Heart left ventricle (tissue), 13 donors: ENCODE results near the gene PIMREG.

Experiments
- CTCF ChIP-seq, 12 donors: fragments of 200-600 bp; sonication (generic) in 4 of 12; IDR thresholded peaks; one replicate each; pipeline versions ENCODE4 v1.5.0 to v1.8.0; 2018 to 2022; ENCODE audit warnings: antibody characterized with exemption in 12 of 12, mild to moderate bottlenecking in 5 of 12
- POLR2A ChIP-seq, 2 donors: fragments of 450-650 bp; IDR thresholded peaks; one replicate each; pipeline ENCODE4 v1.6.1; 2017; ENCODE audit warnings: antibody characterized with exemption in 2 of 2, mild to moderate bottlenecking in 2 of 2, moderate library complexity in 2 of 2
- donor health status: ischemic (EF 13 %, LVEDD 7.1; RV severe dilation, severe dysfunction).
- donor health status: DM: no; HTN: yes; CAD: no.
- donor health status: DM: no; HTN: no; CAD: no.
- donor health status: ischemic (EF 25% LVEDD 6.9; RV normal size, moderate dysfunction).
- donor health status: ischemic (EF 25% LVEDD 5.7; RV mildly dilated, moderate dysfunction).
- donor health status: ischemic (EF 35%, LVEDD 5.7; RV mildly dilated, moderate dysfunction).
- donor health status: nonischemic (EF 11% LVEDD 7.7; RV severe dilation, severe dysfunction).
- donor health status: DM: yes; HTN: yes; CAD: no.
- donor health status: PGD.
- donor health status: ischemic (EF 29% LVEDD 5.4; RV normal size, mild dysfunction).
- donor health status: nonischemic (EF 23%, LVEDD 6.1; RV moderate dilation, normal function).

- TF ChIP-seq CTCF (IDR thresholded peaks at IDR 0.05) = no peak
- TF ChIP-seq POLR2A (IDR thresholded peaks at IDR 0.05) = no peak
These were observed 16.4 kb downstream of the PIMREG start for GRCh38 chr17:6460531-6461161.
